ENCODE data around the gene KRT7.

The KRT7 gene

GRCh38 chr12:52193991-52194390 lies 39.1 kb upstream of the KRT7 start:
- Mint-ChIP-seq H3K4me3 (no peak overlapping the region), H3K27ac (no peak overlapping the region), H3K27me3 (no peaks in the 10 kb centered on the region), H3K36me3 (ENCODE audit: low read depth) (no peaks in the 10 kb centered on the region), H3K9me3 (no peaks in the 10 kb centered on the region), H3K4me1 (ENCODE audit: low read depth) (peaks cover 9% of the 10 kb centered on the region)

GRCh38 chr12:52195065-52195730 lies 37.8 kb upstream of the KRT7 start:
- Mint-ChIP-seq H3K4me1 (ENCODE audit: low read depth) (peaks cover 9% of the 10 kb centered on the region), H3K36me3 (ENCODE audit: low read depth) (no peaks in the 10 kb centered on the region), H3K27ac (no peak overlapping the region), H3K9me3 (no peaks in the 10 kb centered on the region), H3K27me3 (no peaks in the 10 kb centered on the region), H3K4me3 (no peak overlapping the region)

- Mint-ChIP-seq H3K27me3 (no peaks in the 10 kb centered on the region), H3K27ac (no peak overlapping the region), H3K4me1 (ENCODE audit: low read depth) (peaks cover 5% of the 10 kb centered on the region), H3K9me3 (no peaks in the 10 kb centered on the region), H3K4me3 (no peak overlapping the region), H3K36me3 (ENCODE audit: low read depth) (no peaks in the 10 kb centered on the region)
Observed at GRCh38 chr12:52197371-52198231, 35.4 kb upstream of the KRT7 start.

GRCh38 chr12:52198454-52199215 lies 34.4 kb upstream of the KRT7 start:
- Mint-ChIP-seq H3K4me1 (ENCODE audit: low read depth) (peaks cover 10% of the 10 kb centered on the region), H3K36me3 (ENCODE audit: low read depth) (no peaks in the 10 kb centered on the region), H3K9me3 (no peaks in the 10 kb centered on the region)

GRCh38 chr12:52199294-52199919 lies 33.6 kb upstream of the KRT7 start:
- Mint-ChIP-seq H3K4me1 (ENCODE audit: low read depth) (peaks cover 10% of the 10 kb centered on the region), H3K36me3 (ENCODE audit: low read depth) (no peaks in the 10 kb centered on the region), H3K27me3 (peaks cover 6% of the 10 kb centered on the region), H3K27ac (no peak overlapping the region), H3K4me3 (no peak overlapping the region), H3K9me3 (no peaks in the 10 kb centered on the region)

More at GRCh38 chr12:52198454-52199215, 34.4 kb upstream of the KRT7 start:
- Mint-ChIP-seq H3K4me3 (no peak overlapping the region), H3K27me3 (peaks cover 6% of the 10 kb centered on the region), H3K27ac (no peak overlapping the region)

GRCh38 chr12:52200086-52200780 lies 32.8 kb upstream of the KRT7 start:
- Mint-ChIP-seq H3K27ac (no peak overlapping the region), H3K36me3 (ENCODE audit: low read depth) (no peaks in the 10 kb centered on the region), H3K27me3 (peaks cover 6% of the 10 kb centered on the region), H3K4me1 (ENCODE audit: low read depth) (peaks cover 8% of the 10 kb centered on the region), H3K9me3 (no peaks in the 10 kb centered on the region), H3K4me3 (no peak overlapping the region)

- no peak overlapping the region for H3K4me3 Mint-ChIP-seq
- no peak overlapping the region for H3K27ac Mint-ChIP-seq
- no peaks in the 10 kb centered on the region for H3K9me3 Mint-ChIP-seq
Observed at GRCh38 chr12:52200781-52201450, 32.1 kb upstream of the KRT7 start.

GRCh38 chr12:52201451-52201839 lies 31.6 kb upstream of the KRT7 start:
- Mint-ChIP-seq H3K27ac (no peak overlapping the region), H3K36me3 (ENCODE audit: low read depth) (no peaks in the 10 kb centered on the region), H3K9me3 (no peaks in the 10 kb centered on the region), H3K27me3 (peaks cover 6% of the 10 kb centered on the region), H3K4me1 (ENCODE audit: low read depth) (peaks cover 7% of the 10 kb centered on the region), H3K4me3 (no peak overlapping the region)

More at GRCh38 chr12:52200781-52201450, 32.1 kb upstream of the KRT7 start:
- Mint-ChIP-seq H3K36me3 (ENCODE audit: low read depth) (no peaks in the 10 kb centered on the region), H3K27me3 (peaks cover 6% of the 10 kb centered on the region), H3K4me1 (ENCODE audit: low read depth) (peaks cover 7% of the 10 kb centered on the region)

GRCh38 chr12:52202361-52203078 lies 30.5 kb upstream of the KRT7 start:
- peak overlapping the region; percentile 59 for H3K27ac Mint-ChIP-seq
- H3K4me3 Mint-ChIP-seq: no peak overlapping the region

GRCh38 chr12:52203079-52203921 lies 29.7 kb upstream of the KRT7 start:
- Mint-ChIP-seq H3K4me1 (ENCODE audit: low read depth) (peaks cover 7% of the 10 kb centered on the region), H3K36me3 (ENCODE audit: low read depth) (no peaks in the 10 kb centered on the region), H3K4me3 (no peak overlapping the region), H3K27me3 (peaks cover 6% of the 10 kb centered on the region), H3K27ac (peak overlapping the region; percentile 59), H3K9me3 (no peaks in the 10 kb centered on the region)

More at GRCh38 chr12:52202361-52203078, 30.5 kb upstream of the KRT7 start:
- H3K9me3 Mint-ChIP-seq: no peaks in the 10 kb centered on the region
- peaks cover 7% of the 10 kb centered on the region for H3K4me1 Mint-ChIP-seq (ENCODE audit: low read depth)
- H3K36me3 Mint-ChIP-seq (ENCODE audit: low read depth): no peaks in the 10 kb centered on the region
- peaks cover 6% of the 10 kb centered on the region for H3K27me3 Mint-ChIP-seq

GRCh38 chr12:52204095-52204930 lies 28.7 kb upstream of the KRT7 start:
- no peak overlapping the region for H3K4me3 Mint-ChIP-seq
- peaks cover 6% of the 10 kb centered on the region for H3K27me3 Mint-ChIP-seq
- no peaks in the 10 kb centered on the region for H3K36me3 Mint-ChIP-seq (ENCODE audit: low read depth)
- H3K27ac Mint-ChIP-seq: no peak overlapping the region
- H3K4me1 Mint-ChIP-seq (ENCODE audit: low read depth): peaks cover 7% of the 10 kb centered on the region
- no peaks in the 10 kb centered on the region for H3K9me3 Mint-ChIP-seq

- Mint-ChIP-seq H3K27ac (no peak overlapping the region), H3K27me3 (peaks cover 6% of the 10 kb centered on the region), H3K36me3 (ENCODE audit: low read depth) (no peaks in the 10 kb centered on the region), H3K9me3 (no peaks in the 10 kb centered on the region), H3K4me3 (no peak overlapping the region), H3K4me1 (ENCODE audit: low read depth) (peaks cover 7% of the 10 kb centered on the region)
Observed at GRCh38 chr12:52204931-52205505, 28.0 kb upstream of the KRT7 start.
